Measurements from ENCODE around the gene SUPT5H. TPM values are rescaled to one million over a fixed set of nuclear protein-coding genes. Genes with fewer than 3 reads are reported as not detected.

Gene SUPT5H
- total RNA-seq: 76.5 TPM

GRCh38 chr19:39445196-39446111 lies at the start of gene SUPT5H:
Gene SUPT5H, plus strand, starts transcription at chr19:39445582. Its CDS starts 309 bp downstream, at chr19:39445891.

GRCh38 chr19:39406656-39407409 lies 38.5 kb upstream of the SUPT5H start, which contains the start of gene ZFP36:
Gene ZFP36, plus strand, starts transcription at chr19:39406847. Its CDS starts 58 bp downstream, at chr19:39406905.

GRCh38 chr19:39412100-39412866 lies 33.1 kb upstream of the SUPT5H start, which contains the start of gene PLEKHG2:
Gene PLEKHG2, plus strand, starts transcription at chr19:39412669. Its CDS starts 1,418 bp downstream, at chr19:39414087.

GRCh38 chr19:39435499-39436349 lies 9.7 kb upstream of the SUPT5H start, which contains the start of gene RPS16:
Gene RPS16, minus strand, starts transcription at chr19:39435949. Its CDS starts 54 bp downstream, at chr19:39435895.

GRCh38 chr19:39480337-39481228 lies 35.2 kb downstream of the SUPT5H start, which contains the start of gene TIMM50:
Gene TIMM50, plus strand, starts transcription at chr19:39480838. Its CDS starts 16 bp downstream, at chr19:39480854.

GRCh38 chr19:39498798-39499642 lies 53.6 kb downstream of the SUPT5H start, which contains the start of gene DLL3:
Gene DLL3, plus strand, starts transcription at chr19:39498947. Its CDS starts 28 bp downstream, at chr19:39498975.

DNA sequence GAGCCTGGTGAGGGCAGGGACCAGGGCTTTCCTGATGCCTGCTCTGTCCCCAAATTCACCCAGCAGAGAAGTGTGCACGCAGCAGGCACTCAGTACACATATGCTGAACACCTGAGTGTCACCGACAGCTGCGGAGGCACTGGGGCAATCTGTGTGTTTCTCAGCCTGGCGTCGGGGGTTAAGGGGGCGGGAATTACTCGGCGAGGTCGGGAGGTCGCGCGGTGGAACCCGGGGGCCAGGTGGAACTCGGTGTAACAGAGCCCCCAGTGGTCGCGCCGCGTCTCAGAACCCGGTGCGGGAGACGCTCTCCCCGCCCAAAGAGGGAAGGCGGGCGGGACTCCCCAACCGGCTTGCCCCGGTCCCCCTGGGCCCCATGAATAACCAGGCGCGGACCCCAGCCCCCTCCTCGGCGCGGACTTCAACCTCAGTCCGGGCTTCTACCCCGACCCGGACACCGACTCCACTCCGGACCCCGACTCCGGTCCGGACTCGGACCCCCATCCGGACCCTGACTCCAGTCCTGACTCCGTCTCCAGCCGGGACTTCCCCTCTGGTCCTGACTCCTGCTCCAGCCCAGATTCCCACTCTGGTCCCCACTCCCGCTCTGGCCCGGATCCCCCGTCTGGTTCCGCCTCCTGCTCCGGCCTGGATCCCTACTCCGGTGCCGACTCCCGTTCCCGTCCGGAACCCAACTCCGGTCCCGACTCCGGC lies 69.6 kb downstream of the SUPT5H start, which contains the start of gene SELENOV:
TSS of gene SELENOV (plus strand) at position 300 of the 711 bp plus-strand sequence. CDS start at position 374, 74 bp downstream.

Other genes with a start within 250 kb of the SUPT5H start
- 20.0 TPM for gene NCCRP1, start 248.6 kb upstream of the SUPT5H start, total RNA-seq
- gene SYCN, start 241.3 kb upstream of the SUPT5H start, total RNA-seq: not detected
- not detected for gene IFNL3, start 200.6 kb upstream of the SUPT5H start, total RNA-seq
- gene IFNL4, start 196.7 kb upstream of the SUPT5H start, total RNA-seq: not detected
- not detected for gene IFNL2, start 177.2 kb upstream of the SUPT5H start, total RNA-seq
- gene IFNL1, start 149.2 kb upstream of the SUPT5H start, total RNA-seq: not detected
- 20.6 TPM for gene LRFN1, start 124.7 kb upstream of the SUPT5H start, total RNA-seq
- gene GMFG, start 109.5 kb upstream of the SUPT5H start, total RNA-seq: 7.3 TPM
- 81.2 TPM for gene SAMD4B, start 103.2 kb upstream of the SUPT5H start, total RNA-seq
- 34.6 TPM for gene PAF1, start 54.5 kb upstream of the SUPT5H start, total RNA-seq
- gene MED29, start 54.2 kb upstream of the SUPT5H start, total RNA-seq: 19.4 TPM
- gene ZFP36, start 38.7 kb upstream of the SUPT5H start, total RNA-seq: 23.1 TPM
- 34.6 TPM for gene PLEKHG2, start 32.9 kb upstream of the SUPT5H start, total RNA-seq
- gene RPS16, start 9.6 kb upstream of the SUPT5H start, total RNA-seq: 77.1 TPM
- 46.6 TPM for gene TIMM50, start 35.3 kb downstream of the SUPT5H start, total RNA-seq
- 9.5 TPM for gene DLL3, start 53.4 kb downstream of the SUPT5H start, total RNA-seq
- 1.7 TPM for gene SELENOV, start 69.6 kb downstream of the SUPT5H start, total RNA-seq
- 14.8 TPM for gene EID2B, start 87.3 kb downstream of the SUPT5H start, total RNA-seq
- 14.2 TPM for gene EID2, start 94.6 kb downstream of the SUPT5H start, total RNA-seq
- gene LGALS13, start 156.9 kb downstream of the SUPT5H start, total RNA-seq: not detected
- not detected for gene LGALS16, start 210.3 kb downstream of the SUPT5H start, total RNA-seq